HEK293 (cell line): Measurements from ENCODE around the gene WDR55.
A peak's percentile ranks its signal among the peaks of the same experiment; 100 is the strongest.

Experiments used
- HOXA7 ChIP-seq: sonication (generic); formaldehyde crosslinking; IDR thresholded peaks from 2 replicates; pipeline ENCODE4 v1.8.1; 2022; ENCODE audit warnings: missing genetic modification reagents, borderline replicate concordance
- KLF16 ChIP-seq: fragments of 450-650 bp; formaldehyde crosslinking; IDR thresholded peaks from 2 replicates; pipeline ENCODE4 v1.5.1; 2017; ENCODE audit warnings: missing biosample characterization, missing genetic modification characterization
- REPIN1 ChIP-seq: fragments of 450-650 bp; formaldehyde crosslinking; IDR thresholded peaks from 2 replicates; pipeline ENCODE4 v1.5.1; 2017; ENCODE audit warnings: missing biosample characterization, missing genetic modification characterization, low read depth
- SP2 ChIP-seq: fragments of 450-650 bp; formaldehyde crosslinking; IDR thresholded peaks from 2 replicates; pipeline ENCODE4 v1.5.1; 2016; ENCODE audit warnings: missing biosample characterization, missing genetic modification characterization
- SP7 ChIP-seq: fragments of 450-650 bp; formaldehyde crosslinking; IDR thresholded peaks from 2 replicates; pipeline ENCODE4 v1.5.1; 2016; ENCODE audit warnings: missing biosample characterization, missing genetic modification characterization
- ZBTB7A ChIP-seq: fragments of 450-650 bp; formaldehyde crosslinking; IDR thresholded peaks from 2 replicates; pipeline ENCODE4 v1.5.1; 2016; ENCODE audit warnings: low read depth, missing biosample characterization, missing genetic modification characterization
- ZFP3 ChIP-seq: fragments of 450-650 bp; formaldehyde crosslinking; IDR thresholded peaks from 2 replicates; pipeline ENCODE4 v1.5.1; 2016; ENCODE audit warnings: low read depth, missing biosample characterization, missing genetic modification characterization
- ZNF155 ChIP-seq: fragments of 450-650 bp; formaldehyde crosslinking; IDR thresholded peaks from 2 replicates; pipeline ENCODE4 v1.5.1; 2016; ENCODE audit warnings: missing biosample characterization, missing genetic modification characterization
- ZNF221 ChIP-seq: fragments of 450-650 bp; formaldehyde crosslinking; IDR thresholded peaks from 2 replicates; pipeline ENCODE4 v1.5.1; 2017; ENCODE audit warnings: missing biosample characterization, missing genetic modification characterization, borderline replicate concordance
- ZNF23 ChIP-seq: fragments of 450-650 bp; formaldehyde crosslinking; IDR thresholded peaks from 2 replicates; pipeline ENCODE4 v1.5.1; 2016; ENCODE audit warnings: missing biosample characterization, missing genetic modification characterization, borderline replicate concordance
- ZNF248 ChIP-seq: fragments of 450-650 bp; formaldehyde crosslinking; IDR thresholded peaks from 2 replicates; pipeline ENCODE4 v1.5.1; 2017; ENCODE audit warnings: missing biosample characterization, missing genetic modification characterization
- ZNF354C ChIP-seq: fragments of 450-650 bp; formaldehyde crosslinking; IDR thresholded peaks from 2 replicates; pipeline ENCODE4 v1.5.1; 2016; ENCODE audit warnings: missing biosample characterization, missing genetic modification characterization, low read depth, borderline replicate concordance
- ZNF433 ChIP-seq: fragments of 450-650 bp; formaldehyde crosslinking; IDR thresholded peaks from 2 replicates; pipeline ENCODE4 v1.5.1; 2016; ENCODE audit warnings: missing biosample characterization, missing genetic modification characterization, low read depth
- ZNF501 ChIP-seq: fragments of 450-650 bp; formaldehyde crosslinking; IDR thresholded peaks from 2 replicates; pipeline ENCODE4 v1.5.1; 2016; ENCODE audit warnings: missing biosample characterization, missing genetic modification characterization
- ZNF571 ChIP-seq: fragments of 450-650 bp; formaldehyde crosslinking; IDR thresholded peaks from 2 replicates; pipeline ENCODE4 v1.5.0; 2017; ENCODE audit warnings: missing biosample characterization, missing genetic modification characterization
- ZNF623 ChIP-seq: fragments of 450-650 bp; formaldehyde crosslinking; IDR thresholded peaks from 2 replicates; pipeline ENCODE4 v1.5.1; 2016; ENCODE audit warnings: missing biosample characterization, missing genetic modification characterization
- ZNF658 ChIP-seq: fragments of 450-650 bp; formaldehyde crosslinking; IDR thresholded peaks from 2 replicates; pipeline ENCODE4; 2016; ENCODE audit warnings: missing biosample characterization, missing genetic modification characterization
- ZNF677 ChIP-seq: fragments of 450-650 bp; IDR thresholded peaks from 2 replicates; pipeline ENCODE4 v1.5.0; 2018; ENCODE audit warnings: missing biosample characterization, mild to moderate bottlenecking, missing genetic modification characterization, moderate library complexity
- ZNF701 ChIP-seq: fragments of 450-650 bp; formaldehyde crosslinking; IDR thresholded peaks from 2 replicates; pipeline ENCODE4 v1.5.1; 2016; ENCODE audit warnings: missing biosample characterization, missing genetic modification characterization
- ZNF707 ChIP-seq: fragments of 450-650 bp; formaldehyde crosslinking; IDR thresholded peaks from 2 replicates; pipeline ENCODE4 v1.5.1; 2016; ENCODE audit warnings: missing biosample characterization, missing genetic modification characterization
- ZNF777 ChIP-seq: fragments of 450-650 bp; formaldehyde crosslinking; IDR thresholded peaks from 2 replicates; pipeline ENCODE4 v1.5.1; 2017; ENCODE audit warnings: missing biosample characterization, missing genetic modification characterization, borderline replicate concordance
- ZNF830 ChIP-seq: fragments of 450-650 bp; IDR thresholded peaks from 2 replicates; pipeline ENCODE4 v1.5.0; 2018; ENCODE audit warnings: missing biosample characterization, missing genetic modification characterization, low read depth, mild to moderate bottlenecking, moderate library complexity
- ZNF843 ChIP-seq: fragments of 450-650 bp; formaldehyde crosslinking; IDR thresholded peaks from 2 replicates; pipeline ENCODE4 v1.5.1; 2016; ENCODE audit warnings: missing biosample characterization, missing genetic modification characterization
- TF ChIP-seq, protein P1 (sequence below): fragments of 450-650 bp; formaldehyde crosslinking; IDR thresholded peaks from 2 replicates; pipeline ENCODE4 v1.5.1; 2016; ENCODE audit warnings: missing biosample characterization, missing genetic modification characterization
- TF ChIP-seq, protein P2 (sequence below): fragments of 450-650 bp; formaldehyde crosslinking; IDR thresholded peaks from 2 replicates; pipeline ENCODE4 v1.5.1; 2016; ENCODE audit warnings: missing biosample characterization, missing genetic modification characterization
- TF ChIP-seq, protein P3 (sequence below): fragments of 450-650 bp; formaldehyde crosslinking; IDR thresholded peaks from 2 replicates; pipeline ENCODE4 v1.5.1; 2016; ENCODE audit warnings: missing biosample characterization, missing genetic modification characterization
- TF ChIP-seq, protein P4 (sequence below): fragments of 450-650 bp; formaldehyde crosslinking; IDR thresholded peaks from 2 replicates; pipeline ENCODE4; 2016; ENCODE audit warnings: missing biosample characterization, missing genetic modification characterization
- TF ChIP-seq, protein P5 (sequence below): fragments of 450-650 bp; formaldehyde crosslinking; IDR thresholded peaks from 2 replicates; pipeline ENCODE4 v1.5.1; 2016; ENCODE audit warnings: missing biosample characterization, missing genetic modification characterization

WDR55 gene

DNA sequence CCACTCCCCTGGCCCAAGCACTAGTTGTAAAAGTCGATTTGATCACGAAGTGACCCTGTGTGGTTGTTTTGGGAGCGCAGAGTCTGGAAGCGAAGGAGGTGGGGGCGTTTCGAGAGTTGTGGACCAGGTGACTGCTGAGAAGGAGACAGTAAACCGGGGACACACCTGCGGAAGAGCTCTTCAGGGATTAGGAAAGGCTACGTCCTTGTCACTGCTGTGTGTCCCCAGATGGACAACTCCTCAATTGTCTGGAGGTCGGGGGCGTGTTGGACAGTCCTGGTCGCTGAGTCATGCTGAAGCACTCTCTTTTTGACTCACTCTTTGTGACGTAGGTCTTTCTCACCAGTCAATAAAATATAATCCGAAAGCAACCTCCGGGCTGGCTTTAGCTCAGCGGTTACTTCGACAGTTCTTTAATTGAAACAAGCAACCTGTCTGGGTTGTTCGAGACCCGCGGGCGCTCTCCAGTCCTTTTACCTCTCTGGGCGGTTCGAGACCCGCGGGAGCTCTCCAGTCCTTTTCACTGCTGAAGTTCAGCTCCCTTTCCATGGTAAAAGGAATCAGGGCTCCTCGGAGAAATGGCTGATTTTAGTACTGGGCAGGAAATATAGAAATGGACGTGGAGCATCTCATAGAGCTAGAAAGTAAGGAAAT is 46.3 kb downstream of the WDR55 start (continued):
- no peak for TF ChIP-seq ZNF354C (tag by site-specific recombination)
- TF ChIP-seq ZNF23 = no peak
- peak; percentile 75 for TF ChIP-seq KLF16 (tag by site-specific recombination)
- no peak for TF ChIP-seq ZFP3 (tag by site-specific recombination)
- TF ChIP-seq ZNF155 = no peak
- no peak for TF ChIP-seq REPIN1 (tag by site-specific recombination)
- no peak for TF ChIP-seq ZNF830 (tag by site-specific recombination)
- no peak for TF ChIP-seq ZNF221 (tag by site-specific recombination)
- peak; percentile 37; the same call in 1 of the 2 replicates for TF ChIP-seq ZNF623 (tag by site-specific recombination)
- TF ChIP-seq, protein P1, sequence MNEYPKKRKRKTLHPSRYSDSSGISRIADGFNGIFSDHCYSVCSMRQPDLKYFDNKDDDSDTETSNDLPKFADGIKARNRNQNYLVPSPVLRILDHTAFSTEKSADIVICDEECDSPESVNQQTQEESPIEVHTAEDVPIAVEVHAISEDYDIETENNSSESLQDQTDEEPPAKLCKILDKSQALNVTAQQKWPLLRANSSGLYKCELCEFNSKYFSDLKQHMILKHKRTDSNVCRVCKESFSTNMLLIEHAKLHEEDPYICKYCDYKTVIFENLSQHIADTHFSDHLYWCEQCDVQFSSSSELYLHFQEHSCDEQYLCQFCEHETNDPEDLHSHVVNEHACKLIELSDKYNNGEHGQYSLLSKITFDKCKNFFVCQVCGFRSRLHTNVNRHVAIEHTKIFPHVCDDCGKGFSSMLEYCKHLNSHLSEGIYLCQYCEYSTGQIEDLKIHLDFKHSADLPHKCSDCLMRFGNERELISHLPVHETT (tag by site-specific recombination) = peak; percentile 87
- TF ChIP-seq ZNF571 (tag by site-specific recombination) = no peak
- no peak for TF ChIP-seq ZNF658 (tag by site-specific recombination)
- peak; percentile 53 for TF ChIP-seq ZNF843 (tag by site-specific recombination)
- TF ChIP-seq, protein P2, sequence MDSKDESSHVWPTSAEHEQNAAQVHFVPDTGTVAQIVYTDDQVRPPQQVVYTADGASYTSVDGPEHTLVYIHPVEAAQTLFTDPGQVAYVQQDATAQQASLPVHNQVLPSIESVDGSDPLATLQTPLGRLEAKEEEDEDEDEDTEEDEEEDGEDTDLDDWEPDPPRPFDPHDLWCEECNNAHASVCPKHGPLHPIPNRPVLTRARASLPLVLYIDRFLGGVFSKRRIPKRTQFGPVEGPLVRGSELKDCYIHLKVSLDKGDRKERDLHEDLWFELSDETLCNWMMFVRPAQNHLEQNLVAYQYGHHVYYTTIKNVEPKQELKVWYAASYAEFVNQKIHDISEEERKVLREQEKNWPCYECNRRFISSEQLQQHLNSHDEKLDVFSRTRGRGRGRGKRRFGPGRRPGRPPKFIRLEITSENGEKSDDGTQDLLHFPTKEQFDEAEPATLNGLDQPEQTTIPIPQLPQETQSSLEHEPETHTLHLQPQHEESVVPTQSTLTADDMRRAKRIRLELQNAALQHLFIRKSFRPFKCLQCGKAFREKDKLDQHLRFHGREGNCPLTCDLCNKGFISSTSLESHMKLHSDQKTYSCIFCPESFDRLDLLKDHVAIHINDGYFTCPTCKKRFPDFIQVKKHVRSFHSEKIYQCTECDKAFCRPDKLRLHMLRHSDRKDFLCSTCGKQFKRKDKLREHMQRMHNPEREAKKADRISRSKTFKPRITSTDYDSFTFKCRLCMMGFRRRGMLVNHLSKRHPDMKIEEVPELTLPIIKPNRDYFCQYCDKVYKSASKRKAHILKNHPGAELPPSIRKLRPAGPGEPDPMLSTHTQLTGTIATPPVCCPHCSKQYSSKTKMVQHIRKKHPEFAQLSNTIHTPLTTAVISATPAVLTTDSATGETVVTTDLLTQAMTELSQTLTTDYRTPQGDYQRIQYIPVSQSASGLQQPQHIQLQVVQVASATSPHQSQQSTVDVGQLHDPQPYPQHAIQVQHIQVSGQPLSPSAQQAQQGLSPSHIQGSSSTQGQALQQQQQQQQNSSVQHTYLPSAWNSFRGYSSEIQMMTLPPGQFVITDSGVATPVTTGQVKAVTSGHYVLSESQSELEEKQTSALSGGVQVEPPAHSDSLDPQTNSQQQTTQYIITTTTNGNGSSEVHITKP (tag by site-specific recombination) = peak; percentile 92
- peak; percentile 93 for TF ChIP-seq ZNF501
- TF ChIP-seq HOXA7 (CRISPR knock-in tag) = no peak
- no peak for TF ChIP-seq ZNF677 (tag by site-specific recombination)
- TF ChIP-seq, protein P3, sequence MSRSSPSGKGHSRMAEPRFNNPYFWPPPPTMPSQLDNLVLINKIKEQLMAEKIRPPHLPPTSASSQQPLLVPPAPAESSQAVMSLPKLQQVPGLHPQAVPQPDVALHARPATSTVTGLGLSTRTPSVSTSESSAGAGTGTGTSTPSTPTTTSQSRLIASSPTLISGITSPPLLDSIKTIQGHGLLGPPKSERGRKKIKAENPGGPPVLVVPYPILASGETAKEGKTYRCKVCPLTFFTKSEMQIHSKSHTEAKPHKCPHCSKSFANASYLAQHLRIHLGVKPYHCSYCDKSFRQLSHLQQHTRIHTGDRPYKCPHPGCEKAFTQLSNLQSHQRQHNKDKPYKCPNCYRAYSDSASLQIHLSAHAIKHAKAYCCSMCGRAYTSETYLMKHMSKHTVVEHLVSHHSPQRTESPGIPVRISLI (tag by site-specific recombination) = no peak
- TF ChIP-seq ZNF701 = no peak
- TF ChIP-seq, protein P4, sequence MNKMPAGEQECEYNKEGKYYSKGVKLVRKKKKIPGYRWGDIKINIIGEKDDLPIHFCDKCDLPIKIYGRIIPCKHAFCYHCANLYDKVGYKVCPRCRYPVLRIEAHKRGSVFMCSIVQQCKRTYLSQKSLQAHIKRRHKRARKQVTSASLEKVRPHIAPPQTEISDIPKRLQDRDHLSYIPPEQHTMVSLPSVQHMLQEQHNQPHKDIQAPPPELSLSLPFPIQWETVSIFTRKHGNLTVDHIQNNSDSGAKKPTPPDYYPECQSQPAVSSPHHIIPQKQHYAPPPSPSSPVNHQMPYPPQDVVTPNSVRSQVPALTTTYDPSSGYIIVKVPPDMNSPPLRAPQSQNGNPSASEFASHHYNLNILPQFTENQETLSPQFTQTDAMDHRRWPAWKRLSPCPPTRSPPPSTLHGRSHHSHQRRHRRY (tag by site-specific recombination) = no peak
- TF ChIP-seq ZNF248 (tag by site-specific recombination) = no peak
- peak; percentile 87 for TF ChIP-seq SP7
- 0 out of 2 replicates have a peak, but pooled peaks have one; percentile 62 for TF ChIP-seq ZBTB7A (tag by site-specific recombination)
- no peak for TF ChIP-seq ZNF433
- 0 out of 2 replicates have a peak, but pooled peaks have one; percentile 17 for TF ChIP-seq ZNF777 (tag by site-specific recombination)
- peak; percentile 46 for TF ChIP-seq SP2 (tag by site-specific recombination)
- no peak for TF ChIP-seq ZNF707
- TF ChIP-seq, protein P5, sequence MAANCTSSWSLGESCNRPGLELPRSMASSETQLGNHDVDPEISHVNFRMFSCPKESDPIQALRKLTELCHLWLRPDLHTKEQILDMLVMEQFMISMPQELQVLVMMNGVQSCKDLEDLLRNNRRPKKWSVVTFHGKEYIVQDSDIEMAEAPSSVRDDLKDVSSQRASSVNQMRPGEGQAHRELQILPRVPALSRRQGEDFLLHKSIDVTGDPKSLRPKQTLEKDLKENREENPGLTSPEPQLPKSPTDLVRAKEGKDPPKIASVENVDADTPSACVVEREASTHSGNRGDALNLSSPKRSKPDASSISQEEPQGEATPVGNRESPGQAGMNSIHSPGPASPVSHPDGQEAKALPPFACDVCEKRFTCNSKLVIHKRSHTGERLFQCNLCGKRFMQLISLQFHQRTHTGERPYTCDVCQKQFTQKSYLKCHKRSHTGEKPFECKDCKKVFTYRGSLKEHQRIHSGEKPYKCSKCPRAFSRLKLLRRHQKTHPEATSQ = no peak
